ENCODE measurements around the gene TLCD2. TPM values are rescaled to one million over a fixed set of nuclear protein-coding genes. Genes with fewer than 3 reads are reported as not detected.
A peak's percentile ranks its signal among the peaks of the same experiment; 100 is the strongest.

TLCD2 gene
- total and polyA plus RNA-seq, 2 of the 13 experiments (the other 11 are each of a cell fraction or from before 2014, with no cell fraction given), result 0.90 to 1.1 TPM

DNA sequence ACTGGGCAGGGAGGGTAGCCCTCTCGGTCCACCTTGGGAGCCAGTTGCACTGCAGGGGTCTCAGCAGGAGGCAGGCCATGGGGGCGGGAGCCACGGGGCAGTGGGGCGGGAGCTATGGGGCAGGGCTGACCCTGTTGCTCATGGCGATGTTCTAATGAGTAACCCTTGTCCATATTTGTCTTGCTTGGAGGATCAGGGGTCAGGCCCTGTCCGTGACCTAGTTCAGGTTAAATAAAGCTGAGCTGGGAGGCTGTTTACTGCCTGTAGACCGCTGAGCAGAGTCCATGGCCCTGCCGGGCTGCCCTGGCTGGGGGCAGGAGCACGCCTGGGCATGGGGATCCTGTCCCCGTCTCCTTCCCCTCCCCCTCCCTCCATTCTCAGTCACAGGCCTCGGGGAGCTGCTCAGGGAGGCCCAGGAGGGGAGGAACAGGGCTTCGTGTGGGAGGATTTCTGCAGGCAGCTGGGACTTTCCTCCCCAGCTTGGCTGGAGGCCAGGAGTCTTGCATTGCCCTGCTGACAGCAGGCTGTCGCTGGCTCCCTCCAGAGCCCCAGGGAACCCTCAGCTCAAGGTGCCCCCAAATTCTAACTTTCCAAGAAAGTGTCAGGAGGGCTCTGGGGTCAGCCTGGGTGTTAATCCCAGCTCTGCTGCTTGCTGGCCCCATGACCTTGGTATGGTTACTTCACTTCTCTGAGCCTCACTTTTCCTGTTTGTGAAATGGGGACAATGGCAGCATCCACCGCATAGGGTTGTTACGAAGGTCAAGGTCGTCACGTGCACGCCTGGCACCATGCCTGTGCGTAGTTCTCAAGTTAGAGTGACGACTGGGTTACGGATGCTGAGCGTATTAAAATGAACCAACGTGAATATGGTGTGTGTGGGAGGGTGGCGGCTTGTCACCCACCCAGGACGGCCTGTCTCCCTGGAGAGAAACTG is 26.4 kb upstream of the TLCD2 start (continued):
- TF ChIP-seq, protein P1, sequence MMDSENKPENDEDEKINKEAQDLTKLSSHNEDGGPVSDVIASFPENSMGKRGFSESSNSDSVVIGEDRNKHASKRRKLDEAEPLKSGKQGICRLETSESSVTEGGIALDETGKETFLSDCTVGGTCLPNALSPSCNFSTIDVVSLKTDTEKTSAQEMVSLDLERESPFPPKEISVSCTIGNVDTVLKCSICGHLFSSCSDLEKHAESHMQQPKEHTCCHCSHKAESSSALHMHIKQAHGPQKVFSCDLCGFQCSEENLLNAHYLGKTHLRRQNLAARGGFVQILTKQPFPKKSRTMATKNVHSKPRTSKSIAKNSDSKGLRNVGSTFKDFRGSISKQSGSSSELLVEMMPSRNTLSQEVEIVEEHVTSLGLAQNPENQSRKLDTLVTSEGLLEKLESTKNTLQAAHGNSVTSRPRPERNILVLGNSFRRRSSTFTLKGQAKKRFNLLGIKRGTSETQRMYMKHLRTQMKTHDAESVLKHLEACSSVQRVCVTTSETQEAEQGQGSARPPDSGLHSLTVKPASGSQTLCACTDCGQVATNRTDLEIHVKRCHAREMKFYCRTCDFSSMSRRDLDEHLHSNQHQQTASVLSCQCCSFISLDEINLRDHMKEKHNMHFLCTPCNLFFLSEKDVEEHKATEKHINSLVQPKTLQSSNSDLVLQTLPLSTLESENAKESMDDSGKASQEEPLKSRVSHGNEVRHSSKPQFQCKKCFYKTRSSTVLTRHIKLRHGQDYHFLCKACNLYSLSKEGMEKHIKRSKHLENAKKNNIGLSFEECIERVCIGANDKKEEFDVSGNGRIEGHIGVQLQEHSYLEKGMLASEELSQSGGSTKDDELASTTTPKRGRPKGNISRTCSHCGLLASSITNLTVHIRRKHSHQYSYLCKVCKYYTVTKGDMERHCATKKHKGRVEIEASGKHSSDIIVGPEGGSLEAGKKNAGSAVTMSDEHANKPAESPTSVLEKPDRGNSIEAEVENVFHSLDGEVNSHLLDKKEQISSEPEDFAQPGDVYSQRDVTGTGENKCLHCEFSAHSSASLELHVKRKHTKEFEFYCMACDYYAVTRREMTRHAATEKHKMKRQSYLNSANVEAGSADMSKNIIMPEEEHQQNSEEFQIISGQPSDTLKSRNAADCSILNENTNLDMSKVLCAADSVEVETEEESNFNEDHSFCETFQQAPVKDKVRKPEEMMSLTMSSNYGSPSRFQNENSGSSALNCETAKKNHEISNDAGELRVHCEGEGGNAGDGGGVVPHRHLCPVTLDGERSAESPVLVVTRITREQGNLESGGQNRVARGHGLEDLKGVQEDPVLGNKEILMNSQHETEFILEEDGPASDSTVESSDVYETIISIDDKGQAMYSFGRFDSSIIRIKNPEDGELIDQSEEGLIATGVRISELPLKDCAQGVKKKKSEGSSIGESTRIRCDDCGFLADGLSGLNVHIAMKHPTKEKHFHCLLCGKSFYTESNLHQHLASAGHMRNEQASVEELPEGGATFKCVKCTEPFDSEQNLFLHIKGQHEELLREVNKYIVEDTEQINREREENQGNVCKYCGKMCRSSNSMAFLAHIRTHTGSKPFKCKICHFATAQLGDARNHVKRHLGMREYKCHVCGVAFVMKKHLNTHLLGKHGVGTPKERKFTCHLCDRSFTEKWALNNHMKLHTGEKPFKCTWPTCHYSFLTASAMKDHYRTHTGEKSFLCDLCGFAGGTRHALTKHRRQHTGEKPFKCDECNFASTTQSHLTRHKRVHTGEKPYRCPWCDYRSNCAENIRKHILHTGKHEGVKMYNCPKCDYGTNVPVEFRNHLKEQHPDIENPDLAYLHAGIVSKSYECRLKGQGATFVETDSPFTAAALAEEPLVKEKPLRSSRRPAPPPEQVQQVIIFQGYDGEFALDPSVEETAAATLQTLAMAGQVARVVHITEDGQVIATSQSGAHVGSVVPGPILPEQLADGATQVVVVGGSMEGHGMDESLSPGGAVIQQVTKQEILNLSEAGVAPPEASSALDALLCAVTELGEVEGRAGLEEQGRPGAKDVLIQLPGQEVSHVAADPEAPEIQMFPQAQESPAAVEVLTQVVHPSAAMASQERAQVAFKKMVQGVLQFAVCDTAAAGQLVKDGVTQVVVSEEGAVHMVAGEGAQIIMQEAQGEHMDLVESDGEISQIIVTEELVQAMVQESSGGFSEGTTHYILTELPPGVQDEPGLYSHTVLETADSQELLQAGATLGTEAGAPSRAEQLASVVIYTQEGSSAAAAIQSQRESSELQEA (CRISPR knock-in tag; IDR thresholded peaks at IDR 0.05; ENCODE audit: not compliant biosample characterization), result no peak
- TF ChIP-seq ZNF777 (CRISPR knock-in tag; IDR thresholded peaks at IDR 0.05) (0 out of 2 replicates have a peak, but pooled peaks have one; percentile 36), MBD4 (IDR thresholded peaks at IDR 0.05; ENCODE audit: borderline replicate concordance, low read length) (no peak), MATR3 (CRISPR knock-in tag; IDR thresholded peaks at IDR 0.05) (no peak), ZNF703 (CRISPR knock-in tag; IDR thresholded peaks at IDR 0.05; ENCODE audit: borderline replicate concordance) (no peak; the same call in 1 of the 2 replicates), ZNF7 (CRISPR knock-in tag; IDR thresholded peaks at IDR 0.05) (no peak), ZNF567 (CRISPR knock-in tag; IDR thresholded peaks at IDR 0.05; ENCODE audit: borderline replicate concordance) (no peak), ZNF720 (CRISPR knock-in tag; IDR thresholded peaks at IDR 0.05) (no peak), REL (CRISPR knock-in tag; conservative IDR thresholded peaks at IDR 0.05) (peak; percentile 70; the same call in 1 of the 2 replicates), POLR2AphosphoS5 (IDR thresholded peaks at IDR 0.05; ENCODE audit: low read depth, low read length) (0 out of 2 replicates have a peak, but pooled peaks have one; percentile 50), ZNF761 (CRISPR knock-in tag; conservative IDR thresholded peaks at IDR 0.05) (peak; percentile 70), CREB1 (IDR thresholded peaks at IDR 0.05) (peak; percentile 46), CREB1 (CRISPR knock-in tag; IDR thresholded peaks at IDR 0.05) (no peak; the same call in 1 of the 2 replicates), ZNF264 (CRISPR knock-in tag; IDR thresholded peaks at IDR 0.05) (peak; percentile 18; the same call in 1 of the 2 replicates), ZNF382 (CRISPR knock-in tag; IDR thresholded peaks at IDR 0.05; ENCODE audit: borderline replicate concordance) (no peak)
- TF ChIP-seq, protein P2, sequence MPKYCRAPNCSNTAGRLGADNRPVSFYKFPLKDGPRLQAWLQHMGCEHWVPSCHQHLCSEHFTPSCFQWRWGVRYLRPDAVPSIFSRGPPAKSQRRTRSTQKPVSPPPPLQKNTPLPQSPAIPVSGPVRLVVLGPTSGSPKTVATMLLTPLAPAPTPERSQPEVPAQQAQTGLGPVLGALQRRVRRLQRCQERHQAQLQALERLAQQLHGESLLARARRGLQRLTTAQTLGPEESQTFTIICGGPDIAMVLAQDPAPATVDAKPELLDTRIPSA (CRISPR knock-in tag; IDR thresholded peaks at IDR 0.05; ENCODE audit: borderline replicate concordance), result peak; percentile 59; the same call in 1 of the 2 replicates
- TF ChIP-seq, protein P3, sequence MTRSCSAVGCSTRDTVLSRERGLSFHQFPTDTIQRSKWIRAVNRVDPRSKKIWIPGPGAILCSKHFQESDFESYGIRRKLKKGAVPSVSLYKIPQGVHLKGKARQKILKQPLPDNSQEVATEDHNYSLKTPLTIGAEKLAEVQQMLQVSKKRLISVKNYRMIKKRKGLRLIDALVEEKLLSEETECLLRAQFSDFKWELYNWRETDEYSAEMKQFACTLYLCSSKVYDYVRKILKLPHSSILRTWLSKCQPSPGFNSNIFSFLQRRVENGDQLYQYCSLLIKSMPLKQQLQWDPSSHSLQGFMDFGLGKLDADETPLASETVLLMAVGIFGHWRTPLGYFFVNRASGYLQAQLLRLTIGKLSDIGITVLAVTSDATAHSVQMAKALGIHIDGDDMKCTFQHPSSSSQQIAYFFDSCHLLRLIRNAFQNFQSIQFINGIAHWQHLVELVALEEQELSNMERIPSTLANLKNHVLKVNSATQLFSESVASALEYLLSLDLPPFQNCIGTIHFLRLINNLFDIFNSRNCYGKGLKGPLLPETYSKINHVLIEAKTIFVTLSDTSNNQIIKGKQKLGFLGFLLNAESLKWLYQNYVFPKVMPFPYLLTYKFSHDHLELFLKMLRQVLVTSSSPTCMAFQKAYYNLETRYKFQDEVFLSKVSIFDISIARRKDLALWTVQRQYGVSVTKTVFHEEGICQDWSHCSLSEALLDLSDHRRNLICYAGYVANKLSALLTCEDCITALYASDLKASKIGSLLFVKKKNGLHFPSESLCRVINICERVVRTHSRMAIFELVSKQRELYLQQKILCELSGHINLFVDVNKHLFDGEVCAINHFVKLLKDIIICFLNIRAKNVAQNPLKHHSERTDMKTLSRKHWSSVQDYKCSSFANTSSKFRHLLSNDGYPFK (CRISPR knock-in tag; IDR thresholded peaks at IDR 0.05; ENCODE audit: borderline replicate concordance), result no peak

Measured in HepG2 (cell line).